Measurements from ENCODE around the gene HPGDS.
"Not testable (repeated sequence)": the region's sequence is repeated elsewhere in the genome, so short reads cannot be mapped to it uniquely, and the experiment has no call there.

HPGDS gene

DNA sequence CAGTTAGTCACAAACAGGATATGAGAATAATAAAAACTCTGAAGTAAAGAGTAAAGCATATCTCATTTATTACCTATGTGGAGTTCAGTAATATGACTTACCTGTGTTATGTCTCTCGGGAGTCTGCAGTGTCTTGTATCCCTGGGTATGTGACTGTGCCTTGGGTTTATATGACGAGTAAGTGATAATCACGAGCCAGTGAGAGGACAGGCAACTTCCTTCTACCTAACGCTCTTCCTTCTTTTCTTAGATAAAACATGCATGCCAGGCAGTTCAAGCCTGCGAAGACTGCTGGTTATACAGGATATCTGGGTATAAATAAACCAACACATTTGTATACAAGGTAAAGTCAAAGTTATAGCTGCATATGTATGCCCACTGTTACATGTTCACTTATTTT, at the start of gene HPGDS:
Gene HPGDS (minus strand): TSS at position 143 of the 400 bp plus-strand sequence. CDS start 8,207 bp downstream, outside the sequence.
- peak; percentile 49 to 55 (median 51) for DNase-seq

DNA sequence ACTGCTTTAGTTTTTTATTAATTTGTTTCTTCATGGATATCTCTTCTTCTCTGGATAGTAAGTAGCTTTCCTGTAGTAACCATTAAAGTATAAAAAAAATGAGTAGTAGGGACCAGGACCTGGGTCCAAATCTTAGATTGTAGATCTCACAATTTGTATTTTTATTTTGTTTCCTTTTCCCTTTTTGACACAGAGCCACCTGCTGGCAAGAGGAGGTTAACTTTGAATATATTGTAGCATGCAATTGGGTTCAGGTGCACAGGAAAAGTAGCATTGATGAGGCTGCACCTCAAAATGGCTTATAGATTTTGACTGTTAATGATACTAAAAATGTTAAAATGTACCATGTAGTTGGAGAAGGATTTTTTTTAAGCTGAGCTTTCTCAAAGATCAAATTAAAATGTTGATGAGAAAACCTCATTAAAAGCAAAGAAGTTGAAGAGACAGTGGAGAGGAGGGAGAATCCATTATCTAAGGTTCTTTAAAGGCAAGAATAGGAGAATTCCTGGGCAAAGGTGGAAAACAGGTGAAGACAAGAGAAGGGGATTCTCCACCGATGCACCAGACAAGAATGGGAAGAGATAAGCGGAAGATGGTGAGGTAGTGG, 48.3 kb upstream of the HPGDS start:
- peak; percentile 53 to 68 (median 58) for DNase-seq

DNA sequence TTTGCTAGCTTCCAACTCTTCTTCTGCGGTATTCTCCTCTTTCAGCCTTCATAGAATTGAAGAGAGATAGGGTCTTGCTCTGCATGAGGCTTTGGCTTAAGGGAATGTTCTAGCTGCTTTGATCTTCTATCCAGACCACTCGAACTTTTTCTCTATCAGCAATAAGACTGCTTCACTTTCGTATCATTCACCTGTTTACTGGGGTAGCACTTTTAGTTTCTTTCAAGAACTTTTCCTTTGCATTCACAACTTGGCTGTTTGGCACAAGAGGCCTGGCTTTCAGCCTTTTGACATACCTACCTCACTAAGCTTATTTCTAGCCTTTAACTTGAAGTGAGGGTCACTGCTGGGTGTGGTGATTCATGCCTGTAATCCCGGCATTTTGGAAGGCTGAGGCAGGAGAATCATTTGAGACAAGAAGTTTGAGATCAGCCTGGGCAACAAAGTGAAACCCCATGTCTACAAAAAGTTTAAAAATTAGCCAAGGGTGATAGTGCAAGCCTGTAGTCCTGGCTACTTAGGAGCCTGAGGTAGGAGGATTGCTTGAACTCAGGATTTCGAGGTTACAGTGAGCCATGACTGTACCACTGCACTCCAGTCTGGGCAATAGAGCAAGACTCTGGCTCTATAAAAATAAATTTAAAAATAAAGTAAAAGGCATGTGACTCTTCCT, 47.1 kb upstream of the HPGDS start:
- DNase-seq, result no peak

DNA sequence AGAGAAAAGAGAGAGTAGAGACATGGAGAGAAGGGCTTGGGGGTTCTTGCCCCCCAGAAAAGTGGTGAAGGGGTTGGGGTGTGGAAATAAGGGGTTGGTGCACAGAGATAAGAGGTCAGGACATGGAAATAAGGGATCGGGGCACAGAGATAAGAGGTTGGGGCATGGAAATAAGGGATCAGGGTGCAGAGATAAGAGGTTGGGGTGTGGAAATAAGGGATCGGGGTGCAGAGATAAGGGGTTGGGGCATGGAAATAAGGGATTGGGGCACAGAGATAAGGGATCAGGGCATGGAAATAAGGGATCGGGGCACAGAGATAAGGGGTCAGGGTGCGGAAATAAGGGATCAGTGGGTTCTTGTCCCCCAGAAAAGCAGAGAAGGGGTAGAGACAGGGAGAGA, 45.3 kb upstream of the HPGDS start:
- not testable (repeated sequence) for DNase-seq

DNA sequence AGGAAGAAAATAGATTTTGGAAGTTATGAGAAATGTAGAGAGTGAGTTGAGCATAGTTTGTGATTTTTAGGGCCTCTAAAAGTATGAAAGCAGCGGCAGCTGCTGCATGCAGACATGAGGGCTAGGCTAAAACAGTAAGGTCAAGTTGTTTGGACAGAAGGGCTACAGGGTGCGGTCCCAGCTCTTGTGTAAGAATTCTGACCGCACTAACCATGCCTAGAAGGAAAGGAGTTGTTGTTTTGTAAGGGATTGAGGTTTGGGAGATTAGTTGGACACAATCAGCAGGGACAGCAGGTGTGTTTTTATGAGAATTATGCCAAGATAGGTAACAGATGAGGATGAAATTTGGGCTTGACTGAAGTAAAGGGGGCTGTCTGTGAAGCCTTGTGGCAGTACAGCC, 42.8 kb upstream of the HPGDS start:
- not testable (repeated sequence) for DNase-seq

DNA sequence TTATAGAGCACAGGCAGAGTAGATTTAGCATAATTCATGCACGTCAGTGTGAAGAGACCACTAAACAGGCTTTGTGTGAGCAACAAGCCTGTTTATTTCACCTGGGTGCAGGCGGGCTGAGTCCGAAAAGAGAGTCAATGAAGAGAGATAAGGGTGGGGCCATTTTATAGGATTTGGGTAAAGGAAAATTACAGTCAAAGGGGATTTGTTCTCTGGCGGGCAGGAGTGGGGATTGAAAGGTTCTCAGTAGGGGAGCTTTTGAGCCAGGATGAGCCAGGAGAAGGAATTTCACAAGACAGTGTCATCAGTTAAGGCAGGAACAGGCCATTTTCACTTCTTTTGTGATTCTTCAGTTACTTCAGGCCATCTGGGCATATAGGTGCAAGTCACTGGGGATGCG, 40.3 kb upstream of the HPGDS start:
- not testable (repeated sequence) for DNase-seq

DNA sequence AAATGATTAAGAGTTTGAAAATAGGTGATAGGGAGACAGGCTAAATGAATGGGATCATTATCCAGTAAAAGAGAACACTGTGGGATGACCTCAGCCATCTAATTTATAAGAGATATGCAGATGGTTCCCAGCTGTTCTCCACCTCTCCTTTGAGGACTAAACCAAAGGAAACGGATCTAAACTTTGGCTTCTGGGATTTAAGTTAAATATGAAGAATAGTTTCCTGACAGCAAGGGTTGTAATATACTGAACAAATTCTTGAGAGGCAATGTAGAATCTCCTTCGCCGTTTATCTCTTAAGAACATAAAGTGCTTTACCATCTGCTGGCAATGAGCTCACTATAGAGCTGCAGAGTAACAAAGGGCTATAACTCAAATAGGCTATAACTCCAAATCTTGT, 35.4 kb upstream of the HPGDS start:
- DNase-seq, result no peak

DNA sequence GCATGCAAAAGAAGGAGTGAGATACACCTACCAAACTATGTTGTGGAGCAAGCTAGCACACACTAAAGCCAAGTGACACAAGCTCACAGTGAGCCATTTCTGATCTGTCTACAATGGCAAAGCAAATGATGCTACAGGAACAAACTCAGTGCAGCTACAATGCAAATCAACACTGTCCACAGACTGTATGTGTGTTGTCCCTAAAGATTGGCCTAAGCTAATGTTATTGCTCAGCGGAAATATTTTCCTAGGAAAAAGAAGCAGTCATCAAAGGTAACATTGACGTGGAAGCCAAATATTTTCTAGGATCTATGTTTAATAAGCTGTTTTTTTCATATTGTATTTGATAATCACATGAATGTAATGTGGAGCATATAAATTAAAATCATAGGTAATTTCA, 34.7 kb upstream of the HPGDS start:
- DNase-seq, result no peak

DNA sequence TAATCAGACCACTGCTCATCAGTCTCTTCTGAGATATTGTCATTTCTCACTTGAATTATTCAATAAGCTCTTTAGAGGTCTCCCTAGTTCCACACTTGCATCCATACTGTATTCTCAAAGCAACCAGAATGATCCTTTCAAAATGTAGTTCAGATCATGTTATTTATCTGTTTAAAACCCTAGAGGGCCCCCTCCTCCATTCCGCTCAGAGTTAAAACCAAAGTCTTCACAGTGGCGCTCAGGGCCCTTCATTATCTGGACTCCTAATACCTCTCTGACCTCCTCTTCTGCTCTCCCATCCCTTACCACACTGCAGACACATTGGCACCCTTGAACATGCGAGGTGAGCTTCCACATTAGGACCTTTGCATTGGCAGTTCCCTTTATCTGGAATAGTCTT, 32.7 kb upstream of the HPGDS start:
- no peak for DNase-seq

DNA sequence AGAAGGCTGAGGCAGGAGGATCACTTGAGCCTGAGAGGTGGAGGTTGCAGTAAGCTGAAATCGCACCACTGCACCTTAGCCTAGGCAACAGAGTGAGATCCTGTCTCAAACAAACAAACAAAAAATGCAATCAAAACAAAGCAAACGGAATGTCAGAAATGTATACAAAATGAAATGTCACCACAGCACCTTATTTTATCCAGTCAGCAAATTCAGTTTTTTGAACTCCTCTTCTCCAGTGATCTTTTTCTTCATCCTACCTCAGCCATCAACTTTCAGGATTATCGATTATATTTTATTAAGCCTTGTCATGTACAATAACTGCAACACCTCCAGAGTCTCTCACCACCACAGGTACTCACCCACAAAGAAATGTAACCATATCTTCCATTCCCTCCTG, 31.1 kb upstream of the HPGDS start:
- no peak for DNase-seq

DNA sequence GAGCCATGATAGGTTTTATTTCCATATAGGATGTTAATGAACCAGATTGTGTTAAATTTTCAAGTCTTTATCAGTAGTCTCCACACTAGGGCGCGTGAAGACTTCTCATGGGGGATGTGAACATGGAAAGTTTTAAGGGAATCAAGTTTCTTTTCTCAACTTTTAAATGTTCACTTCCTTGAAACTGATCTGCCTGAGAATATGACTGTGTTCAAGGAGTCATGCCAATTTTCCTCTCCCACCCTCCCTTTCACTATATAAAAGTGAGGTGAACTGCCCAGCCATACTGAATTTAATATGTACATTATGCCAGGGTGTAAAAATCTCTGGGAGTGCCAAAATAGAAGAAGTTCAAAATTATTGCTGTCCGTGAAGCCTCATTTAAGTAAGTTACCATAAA, 30.4 kb upstream of the HPGDS start:
- DNase-seq, result no peak

DNA sequence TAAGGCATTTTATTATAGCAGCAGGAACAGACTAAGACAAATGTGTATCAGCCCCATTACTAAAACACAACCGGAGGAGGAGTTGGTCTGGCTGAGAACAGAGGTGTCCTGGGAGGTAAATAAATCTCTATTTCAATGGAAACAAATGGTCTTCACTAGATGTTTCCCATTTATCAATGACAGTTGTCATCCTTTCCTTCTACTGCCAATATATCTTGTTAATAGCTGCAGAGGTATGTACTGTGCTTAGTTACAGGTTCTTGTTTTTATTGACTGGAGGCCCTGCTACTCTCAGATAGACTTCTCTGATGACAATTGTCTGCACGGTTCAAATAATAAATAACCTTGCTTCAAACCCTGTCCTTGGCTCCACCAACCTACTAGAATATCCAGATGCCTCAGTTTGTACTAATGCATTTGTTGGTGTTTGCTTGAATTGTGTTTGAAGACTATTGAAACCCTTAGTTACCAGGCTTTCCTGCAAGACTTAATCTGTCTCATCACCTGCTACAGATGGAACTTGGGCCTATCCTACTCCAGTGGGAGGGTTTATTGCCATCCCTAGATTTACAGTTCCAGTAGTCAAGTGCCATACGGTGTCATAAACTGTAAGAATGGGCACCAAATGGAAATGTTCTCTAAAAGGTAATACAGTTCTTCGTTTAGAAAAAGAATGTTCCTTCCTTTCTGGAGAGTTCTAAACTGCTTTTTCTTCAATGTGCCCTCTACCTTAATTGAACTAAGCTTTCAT, 29.8 kb upstream of the HPGDS start:
- no peak for DNase-seq

DNA sequence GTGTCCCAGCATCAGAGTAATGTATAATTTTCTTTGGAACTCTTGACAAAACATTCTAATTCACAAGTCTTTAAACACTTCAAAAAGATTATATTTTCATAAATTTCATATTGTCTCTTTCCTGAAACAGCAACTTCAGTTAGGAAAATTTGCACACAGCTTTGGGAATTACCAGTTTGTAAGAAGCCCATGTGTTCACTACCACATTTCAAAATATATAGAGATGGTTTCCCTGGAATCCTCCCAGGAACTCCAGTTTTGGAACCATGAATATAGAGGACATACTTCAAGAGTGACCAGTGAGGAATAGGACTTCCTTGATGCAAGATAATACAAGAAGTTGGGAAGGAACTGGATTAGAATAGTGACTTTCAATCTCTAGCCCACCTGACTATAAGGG, 28.7 kb upstream of the HPGDS start:
- no peak for DNase-seq

DNA sequence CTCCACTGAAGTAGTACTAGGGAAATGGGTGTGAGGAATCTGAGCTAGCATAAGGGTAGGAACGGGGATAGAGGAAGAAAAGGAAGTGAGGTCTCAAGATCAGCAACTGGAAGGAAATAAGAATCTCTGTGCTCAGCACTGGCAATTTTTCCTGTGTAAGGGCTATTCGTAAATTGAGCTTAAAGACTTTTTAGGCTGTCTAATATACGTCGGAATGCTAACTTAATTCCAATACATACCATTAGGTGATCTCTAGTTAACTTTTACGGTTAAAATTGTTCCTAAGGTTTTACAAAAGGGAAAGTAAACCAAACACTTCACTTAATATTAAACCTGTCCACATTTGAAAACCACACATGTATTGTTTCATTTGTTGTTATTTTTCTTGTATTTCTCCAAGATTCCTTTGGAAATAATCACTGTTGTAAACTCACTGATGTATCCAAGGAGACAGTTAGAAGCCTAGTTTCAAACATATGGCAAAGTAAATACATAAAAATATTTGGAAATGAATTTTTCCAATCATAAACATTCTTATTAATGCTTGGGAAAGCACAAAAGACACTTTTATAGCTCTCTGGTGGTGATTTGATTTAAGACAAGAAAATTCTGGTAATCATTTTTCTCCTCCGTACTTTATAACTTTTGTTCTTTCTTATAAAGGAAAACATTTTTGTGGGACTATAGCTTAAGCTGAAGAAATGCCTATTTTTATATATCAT, 28.1 kb upstream of the HPGDS start:
- peak in 1 of 3 donors; percentile 11 for DNase-seq

DNA sequence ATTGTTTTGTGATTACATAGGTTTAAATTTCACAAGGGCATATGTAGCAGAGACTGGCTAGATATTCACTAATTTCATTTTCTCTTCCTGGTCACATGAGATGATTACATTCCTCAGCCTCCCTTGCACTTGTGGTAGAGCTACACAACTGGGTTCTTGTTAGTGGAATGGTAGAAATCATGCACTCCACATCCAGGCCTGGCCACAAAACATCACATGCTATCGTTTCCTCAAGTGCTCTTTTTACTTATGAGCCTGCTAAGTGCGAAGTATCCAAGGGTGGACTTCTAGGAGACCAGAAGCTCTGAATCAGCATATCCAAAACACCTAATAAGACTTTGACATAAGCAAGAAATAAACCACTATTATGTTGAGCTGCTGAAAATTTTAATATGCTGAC, 26.4 kb upstream of the HPGDS start:
- no peak for DNase-seq

DNA sequence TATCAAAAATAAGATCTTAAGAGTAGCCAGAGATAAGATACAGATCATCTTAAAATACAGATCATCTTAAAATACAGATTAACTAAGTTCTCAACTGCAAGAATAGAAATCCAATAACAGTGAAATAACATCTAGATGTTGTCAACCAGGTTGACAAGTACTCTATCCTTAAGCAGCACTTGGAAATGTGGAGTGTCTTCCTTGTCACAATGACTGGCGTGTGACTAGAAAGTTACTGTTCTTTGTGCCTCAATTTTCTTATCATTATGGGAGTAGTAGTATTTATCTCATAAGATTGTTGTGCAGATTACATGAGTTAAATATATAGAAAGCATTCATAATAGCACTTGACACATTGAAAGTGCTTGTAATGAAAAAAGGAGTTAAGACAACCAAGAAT, 25.8 kb upstream of the HPGDS start:
- no peak for DNase-seq

DNA sequence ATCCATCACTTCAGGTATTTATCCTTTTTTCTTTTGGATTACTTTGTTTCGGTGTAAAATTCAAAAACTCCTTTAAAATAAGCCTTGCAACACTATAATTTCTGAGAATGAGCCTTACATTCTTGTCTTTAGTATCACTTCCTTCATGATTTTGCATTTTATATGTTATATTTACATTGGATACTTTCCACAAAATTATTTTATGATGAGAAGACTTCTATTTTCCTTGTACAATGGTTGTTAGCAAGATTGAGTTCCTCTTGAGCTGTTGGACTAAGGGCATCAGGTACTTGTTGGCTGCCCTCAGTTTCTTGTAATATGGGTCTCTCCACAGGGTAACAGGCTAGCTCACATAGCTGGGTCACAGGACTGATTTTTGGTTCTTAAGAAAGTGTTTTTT, 22.7 kb upstream of the HPGDS start:
- no peak for DNase-seq

DNA sequence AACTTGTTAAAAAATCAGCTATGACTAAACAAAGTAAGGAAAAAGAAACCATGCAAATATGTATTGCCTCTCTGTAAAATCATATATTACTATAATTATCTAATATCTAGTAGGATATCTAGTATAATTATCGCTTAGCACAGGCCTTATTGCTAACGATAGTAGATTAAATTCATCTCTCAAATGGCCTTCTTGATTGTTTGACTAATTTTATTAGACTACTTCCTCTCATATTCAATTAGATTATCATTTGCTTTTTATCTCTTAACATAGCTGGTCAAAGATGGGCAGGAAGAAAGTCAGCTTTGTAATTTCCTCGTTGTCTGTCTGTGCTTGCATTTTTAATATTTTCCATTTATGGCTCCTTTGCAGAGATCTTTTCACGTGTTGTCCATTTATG, 21.9 kb upstream of the HPGDS start:
- no peak for DNase-seq

DNA sequence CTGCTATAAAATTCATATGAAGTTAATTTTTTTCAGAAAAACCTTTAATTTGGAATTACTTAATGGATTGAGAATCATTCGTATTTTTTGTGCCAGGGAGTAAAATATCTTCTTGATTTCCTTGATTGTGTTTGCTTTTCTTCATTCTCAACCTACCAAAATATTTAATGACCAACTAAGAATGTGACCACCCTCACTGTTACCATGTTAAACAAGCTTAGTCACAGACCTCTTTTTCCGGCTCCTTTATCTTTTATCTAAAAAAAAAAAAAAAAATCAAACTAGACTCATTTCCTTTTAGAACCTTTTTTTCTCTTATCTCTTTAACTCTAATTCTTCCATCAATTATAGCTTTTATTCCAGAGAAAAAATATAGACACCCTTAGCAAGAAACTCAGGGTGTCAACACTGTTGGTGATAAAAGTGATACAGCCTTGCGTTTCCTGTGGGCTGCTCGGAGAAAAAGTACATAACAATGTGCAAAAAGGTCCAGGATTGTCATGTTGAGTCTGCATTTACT, 20.6 kb upstream of the HPGDS start:
- DNase-seq, result no peak

DNA sequence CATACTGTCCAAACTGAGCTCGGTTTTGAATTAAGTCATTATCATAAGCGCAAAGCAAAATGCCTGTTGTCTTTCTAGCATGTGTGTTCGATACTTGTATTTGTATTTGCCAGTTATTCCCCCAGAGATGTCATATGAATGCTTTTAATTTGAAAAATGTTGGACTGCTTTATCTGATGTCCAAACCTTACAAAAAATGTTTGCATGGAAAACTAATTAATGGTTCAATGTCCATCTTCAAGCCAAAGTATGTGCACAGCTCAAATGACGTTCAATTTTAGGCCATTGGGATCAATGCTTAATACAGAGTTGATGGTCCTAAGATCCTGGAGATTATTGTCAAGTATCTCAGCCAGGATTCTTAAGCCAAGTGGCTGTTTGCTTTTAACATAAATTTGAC, 17.2 kb upstream of the HPGDS start:
- no peak for DNase-seq

DNA sequence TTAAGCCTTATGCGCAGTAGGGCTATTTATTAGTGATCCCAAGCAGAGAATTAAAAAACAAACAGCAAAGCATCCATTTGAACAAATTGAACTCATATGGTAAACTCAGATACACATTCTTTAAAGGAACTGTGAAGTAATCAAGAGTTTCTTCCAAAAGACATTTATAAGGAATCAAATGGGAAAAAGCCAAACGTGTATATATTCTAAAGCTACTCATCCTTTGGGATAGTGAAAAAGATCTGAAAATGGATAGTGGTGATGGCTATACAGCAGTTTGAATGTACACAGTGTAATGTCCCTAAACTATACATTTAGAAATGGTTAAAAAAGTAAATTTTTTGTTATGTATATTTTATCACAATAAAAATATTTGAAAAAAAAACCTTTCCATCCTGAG, 16.6 kb upstream of the HPGDS start:
- DNase-seq, result no peak

DNA sequence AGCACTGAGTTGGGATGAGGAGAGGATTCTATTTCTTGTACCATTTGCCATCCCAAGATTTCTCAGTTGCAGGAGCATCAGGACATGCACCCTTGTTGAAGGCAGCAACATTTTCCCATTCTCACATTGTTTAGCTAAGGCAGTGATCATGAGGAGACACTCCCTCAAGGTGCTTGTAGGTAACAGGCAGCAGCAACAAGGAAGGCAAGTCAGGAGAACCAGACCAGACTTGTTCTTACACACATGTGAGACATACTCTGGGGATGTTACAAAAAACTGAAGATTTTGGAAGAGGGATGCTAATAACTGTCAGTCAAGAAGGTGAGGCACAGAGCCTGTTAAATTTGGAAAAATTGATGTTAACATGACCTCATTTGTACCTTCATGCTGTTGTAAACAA, 15.5 kb upstream of the HPGDS start:
- DNase-seq, result no peak

DNA sequence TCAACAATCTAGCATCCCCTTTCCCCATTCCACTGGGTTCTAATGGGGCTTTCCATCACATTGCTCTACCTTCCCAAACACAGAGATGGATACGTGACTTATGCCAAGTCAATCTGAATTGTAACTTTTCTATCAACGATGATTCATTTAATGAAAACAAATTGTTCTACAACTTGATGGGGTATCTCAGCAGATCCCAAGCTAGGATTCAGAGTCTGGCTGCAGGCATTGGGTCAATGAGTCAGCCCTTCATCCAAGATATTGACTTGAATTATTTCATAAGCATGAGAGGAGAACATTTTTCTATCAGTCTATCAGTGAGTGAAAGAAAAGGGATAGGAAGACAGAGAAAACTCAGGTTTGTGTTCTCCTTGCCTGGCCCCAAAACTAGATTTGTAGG, 15.0 kb upstream of the HPGDS start:
- DNase-seq, result no peak
